RPMI7951 (cell line): ENCODE results near the gene PLP1. TPM values are rescaled to one million over a fixed set of nuclear protein-coding genes. Genes with fewer than 3 reads are reported as not detected.
A peak's percentile ranks its signal among the peaks of the same experiment; 100 is the strongest.
"Not testable (repeated sequence)": the region's sequence is repeated elsewhere in the genome, so short reads cannot be mapped to it uniquely, and the experiment has no call there.

Experiments used
- DNase-seq: peaks from one replicate; pipeline ENCODE4 v3.0.0-alpha.2; 2012; ENCODE audit warnings: low read depth
- total RNA-seq: library from RNA; depleted of rRNA; stranded (reverse); fragments of >200 nt; shearing (Covaris generic); gene quantifications from 2 replicates; pipeline ENCODE4 v1.2.3, GENCODE V29; 2014

PLP1 gene
- total RNA-seq, 1 experiment from 2014 or later, result 3.1 TPM

DNA sequence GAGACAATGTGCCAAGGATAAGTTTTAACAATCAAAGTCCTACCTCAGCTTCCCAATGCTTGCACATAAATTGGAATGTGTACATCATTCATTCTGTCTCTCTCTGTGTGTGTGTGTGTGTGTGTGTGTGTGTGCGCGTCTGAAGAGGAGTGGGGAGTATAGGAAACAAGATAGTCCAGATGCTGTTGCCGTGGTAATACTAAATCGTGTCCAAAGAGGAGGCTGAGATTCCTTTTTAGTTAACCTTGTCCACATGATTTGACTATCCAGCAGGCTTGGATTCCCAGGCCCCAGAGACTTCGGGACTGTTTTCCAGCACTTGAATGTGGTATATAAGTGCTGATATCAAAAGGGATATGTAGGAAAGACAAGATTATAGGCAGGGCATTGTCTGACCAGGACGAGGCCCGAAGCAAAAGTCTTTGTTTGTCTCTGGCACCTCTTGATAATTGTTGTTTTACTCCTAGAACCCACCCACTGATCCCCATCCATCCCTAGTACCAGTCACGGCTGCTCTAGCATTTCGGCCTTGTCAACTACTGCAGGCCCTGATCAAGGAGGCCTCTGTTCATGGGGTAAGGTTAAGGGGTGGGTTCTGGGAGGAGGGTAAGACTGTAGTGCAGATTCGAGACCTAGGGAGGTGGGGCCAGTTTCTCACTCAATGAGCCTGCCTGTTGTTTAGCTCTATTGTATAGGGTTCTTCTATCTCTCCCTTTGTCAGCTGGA, 3.9 kb downstream of the PLP1 start:
- no peak for DNase-seq

DNA sequence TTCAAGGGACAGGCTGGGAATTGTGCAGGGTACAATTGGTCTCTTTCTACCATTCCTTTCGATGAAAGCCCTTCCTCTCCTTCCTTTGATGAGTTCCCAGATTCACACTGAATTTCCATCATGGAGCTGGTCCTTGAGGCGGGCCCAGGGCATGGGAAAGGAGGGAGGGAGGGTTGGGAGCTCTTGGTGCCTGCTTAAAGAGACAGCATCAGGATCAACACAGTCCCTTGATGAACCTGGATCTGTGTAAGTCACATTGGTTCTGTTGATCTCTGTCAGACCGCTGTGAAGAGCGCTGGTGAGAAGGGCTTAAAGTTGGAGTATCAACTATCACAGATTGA, 4.4 kb downstream of the PLP1 start:
- DNase-seq, result no peak

- DNase-seq, result no peak
Observed at GRCh38 chrX:103781706-103782105, 5.1 kb downstream of the PLP1 start.

GRCh38 chrX:103782640-103783039, 6.0 kb downstream of the PLP1 start:
- peak; percentile 4 for DNase-seq

- DNase-seq, result no peak
Observed at GRCh38 chrX:103783196-103783595, 6.6 kb downstream of the PLP1 start.

DNA sequence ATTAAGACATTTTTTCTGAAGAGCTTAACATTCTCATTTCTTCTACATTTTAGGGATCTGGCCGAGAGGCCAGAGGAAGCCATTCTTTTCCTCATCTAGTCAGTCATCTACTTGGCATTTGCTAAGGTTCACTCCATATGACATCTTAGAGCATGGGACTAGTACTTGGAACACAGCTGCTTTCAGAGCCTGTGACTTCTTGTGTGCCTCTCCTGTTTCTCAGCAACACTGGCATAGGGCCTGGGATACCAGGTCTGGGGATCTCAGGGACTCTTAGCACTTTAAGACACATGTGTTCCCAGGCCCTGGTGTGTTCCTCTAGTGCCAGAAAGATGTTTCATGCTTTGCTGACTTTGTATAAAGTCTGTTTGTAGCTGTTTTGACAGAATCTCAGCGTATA, 7.3 kb downstream of the PLP1 start:
- no peak for DNase-seq

DNA sequence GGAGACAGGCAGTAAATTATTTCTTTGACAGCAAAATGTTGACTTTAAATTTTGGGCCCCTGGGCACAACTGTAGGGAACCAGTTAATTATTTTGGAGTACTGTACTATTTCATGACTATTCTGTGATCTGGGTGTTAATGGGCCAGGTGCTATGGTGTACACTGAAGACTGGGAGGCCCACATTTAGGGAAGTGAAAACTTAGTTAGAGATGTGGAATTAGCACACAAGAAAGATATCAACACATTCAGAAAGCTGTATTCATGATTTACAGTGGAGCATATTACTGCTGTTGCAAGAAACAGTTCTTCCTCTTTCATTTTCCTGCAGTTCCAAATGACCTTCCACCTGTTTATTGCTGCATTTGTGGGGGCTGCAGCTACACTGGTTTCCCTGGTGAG, 12.4 kb downstream of the PLP1 start:
- DNase-seq, result no peak

- no peak for DNase-seq
Observed at GRCh38 chrX:103791228-103791627, 14.6 kb downstream of the PLP1 start.

- DNase-seq, result no peak
Observed at GRCh38 chrX:103791826-103792485, 15.3 kb downstream of the PLP1 start.

GRCh38 chrX:103792916-103793544, 16.4 kb downstream of the PLP1 start:
- peak; percentile 65 for DNase-seq

GRCh38 chrX:103793545-103793940, 16.9 kb downstream of the PLP1 start:
- DNase-seq, result peak; percentile 38

DNA sequence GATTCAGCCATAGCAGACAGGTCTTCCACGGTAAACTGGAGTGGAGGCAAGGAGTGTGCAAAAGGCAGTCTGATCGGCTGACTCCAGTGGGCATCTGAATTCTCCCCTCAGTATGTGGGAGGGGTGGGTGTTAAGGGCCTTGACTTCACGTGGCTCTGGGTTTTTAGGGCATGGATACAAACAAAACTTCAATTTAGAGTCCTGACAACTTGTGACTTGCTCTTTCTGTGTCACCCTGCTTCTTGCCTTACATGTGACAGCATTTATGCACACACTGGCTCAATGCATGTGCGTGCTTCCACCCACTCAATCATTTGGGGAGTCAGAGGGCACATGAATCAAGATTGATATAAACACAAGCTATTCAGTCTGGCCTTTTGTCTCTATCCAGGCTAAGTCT, 17.5 kb downstream of the PLP1 start:
- peak; percentile 17 for DNase-seq

GRCh38 chrX:103797691-103798090, 21.1 kb downstream of the PLP1 start:
- DNase-seq, result no peak

DNA sequence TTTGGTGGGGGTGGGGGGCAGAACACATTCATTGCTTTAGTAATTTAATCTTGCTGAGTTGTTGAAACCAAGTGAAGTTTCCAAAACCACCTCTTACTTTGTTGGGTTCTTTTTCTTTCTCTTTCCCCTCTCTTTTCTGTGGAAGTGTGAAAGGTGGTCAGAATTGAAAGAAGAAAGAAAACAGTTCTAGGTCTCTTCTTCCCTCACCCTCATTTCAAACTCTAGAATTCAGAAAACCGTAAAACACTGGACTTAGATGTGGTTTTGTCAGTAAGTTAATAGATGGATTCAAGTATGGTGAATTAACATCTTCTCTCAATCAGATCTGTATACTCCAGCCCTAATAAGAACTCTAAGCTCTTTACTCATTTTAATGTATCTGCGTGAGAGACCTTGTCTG, 23.7 kb downstream of the PLP1 start:
- no peak for DNase-seq

DNA sequence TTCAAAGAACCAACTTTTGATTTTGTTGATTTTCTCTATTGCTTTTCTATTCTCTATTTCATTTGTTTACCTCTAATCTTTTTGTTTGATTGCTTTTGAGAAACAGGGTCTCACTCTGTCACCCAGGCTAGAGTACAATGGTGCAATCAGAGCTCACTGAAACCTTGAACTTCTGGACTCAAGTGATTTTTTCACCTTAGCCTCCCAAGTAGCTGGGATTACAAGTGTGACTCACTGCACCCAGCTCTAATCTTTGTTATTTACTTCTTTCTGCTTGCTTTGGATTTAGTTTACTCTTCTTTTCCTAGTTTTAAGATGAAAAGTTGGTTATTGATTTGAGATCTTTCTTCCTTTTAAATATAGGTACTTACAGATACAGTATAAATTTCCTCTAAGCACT, 29.2 kb downstream of the PLP1 start:
- no peak for DNase-seq

- no peak for DNase-seq
Observed at GRCh38 chrX:103806862-103807474, 30.3 kb downstream of the PLP1 start.

GRCh38 chrX:103811858-103812257, 35.2 kb downstream of the PLP1 start:
- no peak for DNase-seq

DNA sequence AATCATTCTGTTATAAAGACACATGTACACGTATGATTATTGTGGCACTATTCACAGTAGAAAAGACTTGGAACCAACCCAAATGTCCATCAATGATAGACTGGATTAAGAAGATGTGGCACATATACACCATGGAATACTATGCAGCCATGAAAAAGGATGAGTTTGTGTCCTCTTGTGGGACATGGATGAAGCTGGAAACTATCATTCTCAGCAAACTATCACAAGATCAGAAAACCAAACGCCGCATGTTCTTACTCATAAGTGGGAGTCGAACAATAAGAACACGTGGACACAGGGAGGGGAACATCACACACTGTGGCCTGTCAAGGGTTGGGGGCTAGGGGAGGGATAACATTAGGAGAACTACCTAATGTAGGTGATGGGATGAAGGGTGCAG, 40.5 kb downstream of the PLP1 start:
- DNase-seq, result not testable (repeated sequence)

DNA sequence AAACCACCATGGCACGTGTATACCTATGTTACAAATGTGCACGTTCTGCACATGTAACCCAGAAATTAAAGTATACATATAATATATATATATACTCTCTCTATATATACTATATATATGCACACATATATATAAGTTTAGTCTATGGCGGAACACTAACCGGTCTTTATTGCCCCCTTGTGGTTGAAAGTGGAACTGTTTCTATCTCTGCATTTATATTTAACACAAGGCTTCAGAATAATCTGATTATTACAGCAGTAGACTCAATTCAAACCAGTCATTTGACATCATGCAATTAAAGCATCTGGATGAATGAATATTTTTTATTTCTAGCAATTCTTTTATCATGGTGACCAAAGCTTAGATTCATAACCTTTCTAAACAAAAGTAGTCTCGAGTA, 40.9 kb downstream of the PLP1 start:
- DNase-seq, result peak; percentile 19

GRCh38 chrX:103818842-103819619, 42.4 kb downstream of the PLP1 start:
- no peak for DNase-seq

- not testable (repeated sequence) for DNase-seq
Observed at GRCh38 chrX:103820802-103821201, 44.2 kb downstream of the PLP1 start.

- DNase-seq, result no peak
Observed at GRCh38 chrX:103823591-103823990, 47.0 kb downstream of the PLP1 start.
